ENCODE data around the gene GFRAL. TPM values are rescaled to one million over a fixed set of nuclear protein-coding genes. Genes with fewer than 3 reads are reported as not detected.

GFRAL gene
- polyA plus RNA-seq, 1 of the 3 experiments (the other 2 are of a cell fraction): not detected

GRCh38 chr6:55445648-55446204 lies 118.5 kb downstream of the GFRAL start (continued):
- TF ChIP-seq CTCF (IDR thresholded peaks at IDR 0.05) (peak; percentile 78), MAX (IDR thresholded peaks at IDR 0.05; ENCODE audit: low read depth) (no peak), USF1 (IDR thresholded peaks at IDR 0.05; ENCODE audit: borderline replicate concordance, low read depth) (no peak), RCOR1 (IDR thresholded peaks at IDR 0.05; ENCODE audit: low read length) (no peak), GABPA (IDR thresholded peaks at IDR 0.05; ENCODE audit: low read depth) (no peak), EP300 (IDR thresholded peaks at IDR 0.05; ENCODE audit: borderline replicate concordance in 1 of 2, low read depth in 1 of 2, low read length in 1 of 2) (no peak), EZH2phosphoT487 (IDR thresholded peaks at IDR 0.05; ENCODE audit: borderline replicate concordance, low read depth) (no peak), RAD21 (IDR thresholded peaks at IDR 0.05; ENCODE audit: low read length) (peak; percentile 83), SMC3 (IDR thresholded peaks at IDR 0.05; ENCODE audit: low read depth, low read length) (peak; percentile 61), GATA2 (CRISPR knock-in tag; IDR thresholded peaks at IDR 0.05) (no peak)
- TF ChIP-seq, protein P1, sequence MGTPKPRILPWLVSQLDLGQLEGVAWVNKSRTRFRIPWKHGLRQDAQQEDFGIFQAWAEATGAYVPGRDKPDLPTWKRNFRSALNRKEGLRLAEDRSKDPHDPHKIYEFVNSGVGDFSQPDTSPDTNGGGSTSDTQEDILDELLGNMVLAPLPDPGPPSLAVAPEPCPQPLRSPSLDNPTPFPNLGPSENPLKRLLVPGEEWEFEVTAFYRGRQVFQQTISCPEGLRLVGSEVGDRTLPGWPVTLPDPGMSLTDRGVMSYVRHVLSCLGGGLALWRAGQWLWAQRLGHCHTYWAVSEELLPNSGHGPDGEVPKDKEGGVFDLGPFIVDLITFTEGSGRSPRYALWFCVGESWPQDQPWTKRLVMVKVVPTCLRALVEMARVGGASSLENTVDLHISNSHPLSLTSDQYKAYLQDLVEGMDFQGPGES (IDR thresholded peaks at IDR 0.05; ENCODE audit: low read depth, low read length): no peak

- Histone ChIP-seq H3K4me1 (ENCODE audit: control insufficient read depth in 1 of 2, insufficient read depth in 2 of 2, low read depth in 1 of 2, low read length in 1 of 2) (no peaks in the 10 kb centered on the region), H3K27me3 (ENCODE audit: insufficient read depth) (no peaks in the 10 kb centered on the region), H3K36me3 (replicated peaks in 1 of 2; ENCODE audit: control insufficient read depth in 1 of 2, insufficient read depth in 2 of 2, low read length in 1 of 2) (no peaks in the 10 kb centered on the region), H2AFZ (ENCODE audit: low read depth) (no peak overlapping the region), H3K9me2 (0 out of 2 replicates have a peak, but pooled peaks cover 5% of the 10 kb centered on the region), H3K4me3 (ENCODE audit: low read depth in 2 of 2, low read length in 1 of 2) (no peak overlapping the region), H3K9me3 (no peaks in the 10 kb centered on the region), H3F3A (replicated peaks; ENCODE audit: insufficient read depth) (no peaks in the 10 kb centered on the region), H3K27ac (ENCODE audit: low read depth in 2 of 2, low read length in 1 of 2) (no peak overlapping the region), H4K20me1 (ENCODE audit: insufficient read depth) (no peaks in the 10 kb centered on the region), H3K9ac (no peak overlapping the region), H3K79me2 (ENCODE audit: insufficient read depth) (no peaks in the 10 kb centered on the region), H3K4me2 (no peak overlapping the region)
- 27% methylated on average over 3 of the region's 3 CpGs for WGBS (ENCODE audit: low lambda C conversion rate)
- DNase-seq: no peak
- no peak for TF ChIP-seq RXRA (IDR thresholded peaks at IDR 0.05; ENCODE audit: borderline replicate concordance, low read depth)
- no peak for TF ChIP-seq MAX (IDR thresholded peaks at IDR 0.05; ENCODE audit: low read depth)
- no peak for TF ChIP-seq EZH2phosphoT487 (IDR thresholded peaks at IDR 0.05; ENCODE audit: borderline replicate concordance, low read depth)
- TF ChIP-seq FOXJ3 (CRISPR knock-in tag; IDR thresholded peaks at IDR 0.05): no peak
- TF ChIP-seq SMC3 (IDR thresholded peaks at IDR 0.05; ENCODE audit: low read depth, low read length): no peak
- no peak for TF ChIP-seq RFX5 (IDR thresholded peaks at IDR 0.05; ENCODE audit: low read length)
- CTCF ChIA-PET: interaction anchor here (1.4 to 7.7 kb wide), 5 partner anchors 21 to 844 kb away, joined by 3 to 64 read pairs (median 8); no protein-coding TSS in a partner anchor
- POLR2A ChIA-PET: no interaction called here
Observed at GRCh38 chr6:55447891-55448290, 120.6 kb downstream of the GFRAL start.

Data from SK-N-SH (cell line).